HPDE6-E6E7 (cell line): ENCODE measurements around the gene ARMC6.

Experiments used
- DNase-seq: peaks from one replicate; pipeline ENCODE4 v3.0.0; 2011; ENCODE audit warnings: missing footprints; ENCODE audit errors: extremely low spot score

Gene ARMC6

GRCh38 chr19:19033426-19034203 is at the start of gene ARMC6, which contains the start of gene SUGP2:
Gene ARMC6 (plus strand): TSS chr19:19033603. CDS start chr19:19034210, 607 bp downstream.
Gene SUGP2 (minus strand): TSS chr19:19033517. CDS start chr19:19031071, 2,446 bp downstream.
- DNase-seq: peak; percentile 97

GRCh38 chr19:18984251-18984650 is 49.2 kb upstream of the ARMC6 start:
- no peak for DNase-seq

GRCh38 chr19:18985257-18985656 is 48.1 kb upstream of the ARMC6 start:
- DNase-seq: no peak

- DNase-seq: no peak
These were observed 45.9 kb upstream of the ARMC6 start for GRCh38 chr19:18987456-18987855.

- DNase-seq: no peak
These were observed 44.1 kb upstream of the ARMC6 start for GRCh38 chr19:18989316-18989715.

- DNase-seq: no peak
These were observed 43.2 kb upstream of the ARMC6 start for GRCh38 chr19:18990128-18990708.

GRCh38 chr19:18991006-18991405 is 42.4 kb upstream of the ARMC6 start:
- DNase-seq: no peak

GRCh38 chr19:18991468-18991867 is 41.9 kb upstream of the ARMC6 start:
- DNase-seq: no peak

GRCh38 chr19:18992696-18993095 is 40.7 kb upstream of the ARMC6 start:
- DNase-seq: no peak

GRCh38 chr19:18993115-18993514 is 40.3 kb upstream of the ARMC6 start:
- no peak for DNase-seq

- peak; percentile 66 for DNase-seq
These were observed 37.6 kb upstream of the ARMC6 start for GRCh38 chr19:18995804-18996241.

GRCh38 chr19:18996351-18996750 is 37.1 kb upstream of the ARMC6 start:
- DNase-seq: no peak

- no peak for DNase-seq
These were observed 36.5 kb upstream of the ARMC6 start for GRCh38 chr19:18996796-18997394.

- no peak for DNase-seq
These were observed 35.1 kb upstream of the ARMC6 start for GRCh38 chr19:18998276-18998675.

- no peak for DNase-seq
These were observed 34.2 kb upstream of the ARMC6 start for GRCh38 chr19:18999016-18999758.

GRCh38 chr19:18999896-19000620 is 33.3 kb upstream of the ARMC6 start:
- no peak for DNase-seq

- DNase-seq: no peak
These were observed 29.3 kb upstream of the ARMC6 start for GRCh38 chr19:19004144-19004543.

- DNase-seq: no peak
These were observed 27.2 kb upstream of the ARMC6 start for GRCh38 chr19:19006213-19006612.

- DNase-seq: no peak
These were observed 23.5 kb upstream of the ARMC6 start for GRCh38 chr19:19009951-19010350.

- no peak for DNase-seq
These were observed 22.9 kb upstream of the ARMC6 start for GRCh38 chr19:19010551-19010950.

- DNase-seq: no peak
These were observed 12.3 kb upstream of the ARMC6 start for GRCh38 chr19:19021115-19021514.
